WTC11 (cell line): Measurements from ENCODE around the gene SPRY2. TPM values are rescaled to one million over a fixed set of nuclear protein-coding genes. Genes with fewer than 3 reads are reported as not detected.
A peak's percentile ranks its signal among the peaks of the same experiment; 100 is the strongest.

Experiments
- ATAC-seq: fragments of 200-7000 bp; cut with Tn5 transposase; 2 replicates; pipeline ENCODE4 v1.10.0; 2021; ENCODE audit warnings: mild to moderate bottlenecking, moderate library complexity
- CTCF ChIA-PET: fragments of 300-600 bp; sonication (Branson Sonifier 250); formaldehyde crosslinking; loops from one replicate; lab custom pipeline; 2021; ENCODE audit warnings: antibody characterized with exemption; lab: Charles Lee
- POLR2A ChIA-PET: fragments of 350-600 bp; sonication (Branson Sonifier 250); formaldehyde crosslinking; loops from one replicate; lab custom pipeline; 2021; ENCODE audit warnings: antibody characterized with exemption; lab: Charles Lee
- DNase-seq: peaks from one replicate; pipeline ENCODE4 v3.0.0; 2021; ENCODE audit warnings: low spot score
- H3K27ac Mint-ChIP-seq: 2 replicates; pipeline ENCODE4 v1.8.0; 2021; ENCODE audit warnings: mixed read lengths
- H3K27me3 Mint-ChIP-seq: 2 replicates; pipeline ENCODE4 v1.8.0; 2021; ENCODE audit warnings: low read depth, mild to moderate bottlenecking, moderate library complexity, mixed read lengths
- H3K36me3 Mint-ChIP-seq: 2 replicates; pipeline ENCODE4 v1.8.0; 2021; ENCODE audit warnings: mixed read lengths
- H3K4me1 Mint-ChIP-seq: 2 replicates; pipeline ENCODE4 v1.8.0; 2022; ENCODE audit warnings: mixed read lengths
- H3K4me3 Mint-ChIP-seq: 2 replicates; pipeline ENCODE4 v1.8.0; 2021; ENCODE audit warnings: mild to moderate bottlenecking, moderate library complexity, mixed read lengths
- H3K9me3 Mint-ChIP-seq: 2 replicates; pipeline ENCODE4 v1.8.0; 2021; ENCODE audit warnings: mixed read lengths
- CBFB ChIP-seq: sonication (generic); formaldehyde crosslinking; IDR thresholded peaks from 2 replicates; pipeline ENCODE4 v1.8.1; 2022; ENCODE audit warnings: mild to moderate bottlenecking, low read depth, missing genetic modification reagents
- CREM ChIP-seq: sonication (generic); formaldehyde crosslinking; IDR thresholded peaks from 2 replicates; pipeline ENCODE4 v1.8.1; 2022; ENCODE audit warnings: mild to moderate bottlenecking, missing genetic modification reagents, moderate library complexity
- E2F1 ChIP-seq: sonication (generic); formaldehyde crosslinking; IDR thresholded peaks from 2 replicates; pipeline ENCODE4 v1.8.0; 2022; ENCODE audit warnings: mild to moderate bottlenecking, missing genetic modification reagents
- FOXK1 ChIP-seq: sonication (generic); formaldehyde crosslinking; IDR thresholded peaks from 2 replicates; pipeline ENCODE4 v1.8.0; 2022; ENCODE audit warnings: mild to moderate bottlenecking, moderate library complexity, missing genetic modification reagents
- IRF2 ChIP-seq: sonication (generic); formaldehyde crosslinking; IDR thresholded peaks from 2 replicates; pipeline ENCODE4 v1.8.0; 2022; ENCODE audit warnings: low read depth, missing genetic modification reagents, borderline replicate concordance
- MXD4 ChIP-seq: fragments of 250-450 bp; sonication (Bioruptor Pico); IDR thresholded peaks from 2 replicates; pipeline ENCODE4 v1.8.0; 2021; ENCODE audit warnings: mild to moderate bottlenecking, moderate library complexity, borderline replicate concordance
- NFYB ChIP-seq: sonication (generic); formaldehyde crosslinking; conservative IDR thresholded peaks from 2 replicates; pipeline ENCODE4 v1.8.0; 2022; ENCODE audit warnings: low read depth, missing genetic modification reagents
- RELA ChIP-seq: sonication (generic); formaldehyde crosslinking; IDR thresholded peaks from 2 replicates; pipeline ENCODE4 v1.8.1; 2022; ENCODE audit warnings: missing genetic modification reagents, mild to moderate bottlenecking, borderline replicate concordance
- SMAD4 ChIP-seq: sonication (generic); formaldehyde crosslinking; IDR thresholded peaks from 2 replicates; pipeline ENCODE4 v1.8.0; 2022; ENCODE audit warnings: mild to moderate bottlenecking, missing genetic modification reagents
- SP1 ChIP-seq: sonication (generic); formaldehyde crosslinking; conservative IDR thresholded peaks from 2 replicates; pipeline ENCODE4 v1.8.1; 2022; ENCODE audit warnings: missing genetic modification reagents
- USF1 ChIP-seq: sonication (generic); formaldehyde crosslinking; IDR thresholded peaks from 2 replicates; pipeline ENCODE4 v1.8.0; 2022; ENCODE audit warnings: mild to moderate bottlenecking, missing genetic modification reagents
- ZBTB21 ChIP-seq: sonication (generic); formaldehyde crosslinking; IDR thresholded peaks from 2 replicates; pipeline ENCODE4 v1.8.1; 2023; ENCODE audit warnings: mild to moderate bottlenecking, missing genetic modification reagents, borderline replicate concordance
- ZNF219 ChIP-seq: sonication (generic); formaldehyde crosslinking; IDR thresholded peaks from 2 replicates; pipeline ENCODE4 v1.8.0; 2023; ENCODE audit warnings: missing genetic modification reagents, mild to moderate bottlenecking, borderline replicate concordance
- ZNF232 ChIP-seq: sonication (generic); formaldehyde crosslinking; IDR thresholded peaks from 2 replicates; pipeline ENCODE4 v1.8.0; 2022; ENCODE audit warnings: mild to moderate bottlenecking, missing genetic modification reagents
- ZNF263 ChIP-seq: sonication (generic); formaldehyde crosslinking; IDR thresholded peaks from 2 replicates; pipeline ENCODE4 v1.8.1; 2022; ENCODE audit warnings: low read depth, mild to moderate bottlenecking, moderate library complexity, missing genetic modification reagents
- ZNF671 ChIP-seq: fragments of 250-450 bp; sonication (Bioruptor Pico); IDR thresholded peaks from 2 replicates; pipeline ENCODE4 v1.8.0; 2021; ENCODE audit warnings: mild to moderate bottlenecking
- total RNA-seq: library from RNA; stranded (reverse); gene quantifications from 3 replicates; pipeline ENCODE4 v1.2.3, GENCODE V29; 2021
- TF ChIP-seq, protein P1 (sequence below): sonication (generic); formaldehyde crosslinking; IDR thresholded peaks from 2 replicates; pipeline ENCODE4 v1.8.0; 2023; ENCODE audit warnings: mild to moderate bottlenecking, missing genetic modification reagents
- TF ChIP-seq, protein P2 (sequence below): sonication (generic); formaldehyde crosslinking; IDR thresholded peaks from 2 replicates; pipeline ENCODE4 v1.8.0; 2022; ENCODE audit warnings: missing genetic modification reagents
- TF ChIP-seq, protein P3 (sequence below): sonication (generic); formaldehyde crosslinking; IDR thresholded peaks from 2 replicates; pipeline ENCODE4 v1.8.1; 2022; ENCODE audit warnings: mild to moderate bottlenecking, moderate library complexity, missing genetic modification reagents

Gene SPRY2
- total RNA-seq, 1 experiment from 2014 or later: 63.2 TPM

DNA sequence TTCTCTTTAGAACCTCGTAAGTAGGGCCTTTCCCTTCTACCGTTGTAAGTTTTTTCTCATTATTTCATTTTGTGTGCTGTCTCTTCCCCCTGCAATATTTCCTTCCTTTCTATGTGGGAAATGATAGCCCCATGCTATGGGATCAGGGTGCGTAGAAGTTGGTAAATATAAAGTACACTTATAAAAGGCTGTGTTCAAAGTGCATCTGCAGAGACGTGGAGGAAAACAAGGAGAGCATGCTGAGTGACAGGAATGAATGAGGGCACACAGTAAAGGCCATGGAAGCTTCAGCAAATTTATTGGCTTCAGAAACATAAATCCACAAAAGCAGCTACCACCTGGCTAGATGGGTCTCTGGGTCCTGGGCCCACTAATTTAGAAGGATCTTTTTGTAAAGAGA lies 21.6 kb upstream of the SPRY2 start (continued):
- TF ChIP-seq ZBTB21 (CRISPR knock-in tag): no peak
- TF ChIP-seq FOXK1: no peak
- no peak for TF ChIP-seq SP1 (CRISPR knock-in tag)
- no peak for TF ChIP-seq ZNF232 (CRISPR knock-in tag)
- no peak for TF ChIP-seq ZNF263
- no peak for TF ChIP-seq E2F1 (CRISPR knock-in tag)

GRCh38 chr13:80361883-80362327 lies 21.0 kb upstream of the SPRY2 start:
- Mint-ChIP-seq H3K27me3 (no peaks in the 10 kb centered on the region), H3K4me1 (peaks cover 43% of the 10 kb centered on the region), H3K9me3 (no peaks in the 10 kb centered on the region), H3K36me3 (no peaks in the 10 kb centered on the region), H3K27ac (peak overlapping the region; percentile 91), H3K4me3 (no peak overlapping the region)
- no peak for DNase-seq
- no peak for TF ChIP-seq CBFB
- TF ChIP-seq NFYB (CRISPR knock-in tag): no peak
- TF ChIP-seq ZNF671 (CRISPR knock-in tag): no peak
- TF ChIP-seq, protein P1, sequence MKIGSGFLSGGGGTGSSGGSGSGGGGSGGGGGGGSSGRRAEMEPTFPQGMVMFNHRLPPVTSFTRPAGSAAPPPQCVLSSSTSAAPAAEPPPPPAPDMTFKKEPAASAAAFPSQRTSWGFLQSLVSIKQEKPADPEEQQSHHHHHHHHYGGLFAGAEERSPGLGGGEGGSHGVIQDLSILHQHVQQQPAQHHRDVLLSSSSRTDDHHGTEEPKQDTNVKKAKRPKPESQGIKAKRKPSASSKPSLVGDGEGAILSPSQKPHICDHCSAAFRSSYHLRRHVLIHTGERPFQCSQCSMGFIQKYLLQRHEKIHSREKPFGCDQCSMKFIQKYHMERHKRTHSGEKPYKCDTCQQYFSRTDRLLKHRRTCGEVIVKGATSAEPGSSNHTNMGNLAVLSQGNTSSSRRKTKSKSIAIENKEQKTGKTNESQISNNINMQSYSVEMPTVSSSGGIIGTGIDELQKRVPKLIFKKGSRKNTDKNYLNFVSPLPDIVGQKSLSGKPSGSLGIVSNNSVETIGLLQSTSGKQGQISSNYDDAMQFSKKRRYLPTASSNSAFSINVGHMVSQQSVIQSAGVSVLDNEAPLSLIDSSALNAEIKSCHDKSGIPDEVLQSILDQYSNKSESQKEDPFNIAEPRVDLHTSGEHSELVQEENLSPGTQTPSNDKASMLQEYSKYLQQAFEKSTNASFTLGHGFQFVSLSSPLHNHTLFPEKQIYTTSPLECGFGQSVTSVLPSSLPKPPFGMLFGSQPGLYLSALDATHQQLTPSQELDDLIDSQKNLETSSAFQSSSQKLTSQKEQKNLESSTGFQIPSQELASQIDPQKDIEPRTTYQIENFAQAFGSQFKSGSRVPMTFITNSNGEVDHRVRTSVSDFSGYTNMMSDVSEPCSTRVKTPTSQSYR (CRISPR knock-in tag): no peak
- no peak for TF ChIP-seq ZBTB21 (CRISPR knock-in tag)
- TF ChIP-seq SMAD4 (CRISPR knock-in tag): no peak
- ChIA-PET CTCF (interaction anchor here (0.6 kb wide), 1 partner anchor 18 kb away, joined by 3 read pairs; no protein-coding TSS in a partner anchor), POLR2A (no interaction called here)
- ATAC-seq: peak; percentile 47

DNA sequence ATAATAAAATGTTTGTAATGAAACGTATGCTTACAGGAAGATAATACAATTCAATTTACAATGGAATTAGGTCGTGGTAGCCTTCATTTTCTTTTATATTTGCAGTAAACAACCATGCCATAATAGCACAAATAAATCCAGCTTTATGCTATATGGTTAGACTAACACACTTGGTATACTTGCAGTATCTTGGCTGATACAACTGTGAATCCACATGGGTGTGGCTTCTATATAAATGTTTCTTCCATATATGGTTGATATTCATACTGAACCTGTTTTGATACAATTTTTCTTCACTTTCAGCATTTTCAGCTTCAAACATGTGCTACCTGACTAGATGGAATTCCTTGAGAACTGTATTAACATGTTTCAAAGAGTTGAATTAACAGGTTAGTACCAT lies 20.4 kb upstream of the SPRY2 start:
- Mint-ChIP-seq H3K4me3 (no peak overlapping the region), H3K27me3 (no peaks in the 10 kb centered on the region), H3K4me1 (peaks cover 43% of the 10 kb centered on the region), H3K27ac (no peak overlapping the region), H3K9me3 (peaks cover 2% of the 10 kb centered on the region; the same call in 1 of the 2 replicates), H3K36me3 (no peaks in the 10 kb centered on the region; the same call in 1 of the 2 replicates)
- DNase-seq: no peak
- CTCF ChIA-PET: interaction anchor here (0.5 to 0.6 kb wide), 2 partner anchors 19 kb away, joined by 3 read pairs; no protein-coding TSS in a partner anchor
- POLR2A ChIA-PET: no interaction called here
- ATAC-seq: no peak
- TF ChIP-seq RELA (CRISPR knock-in tag): no peak
- no peak for TF ChIP-seq ZBTB21 (CRISPR knock-in tag)
- no peak for TF ChIP-seq USF1 (CRISPR knock-in tag)
- no peak for TF ChIP-seq ZNF671 (CRISPR knock-in tag)
- no peak for TF ChIP-seq CREM (CRISPR knock-in tag)
- no peak for TF ChIP-seq ZNF263

DNA sequence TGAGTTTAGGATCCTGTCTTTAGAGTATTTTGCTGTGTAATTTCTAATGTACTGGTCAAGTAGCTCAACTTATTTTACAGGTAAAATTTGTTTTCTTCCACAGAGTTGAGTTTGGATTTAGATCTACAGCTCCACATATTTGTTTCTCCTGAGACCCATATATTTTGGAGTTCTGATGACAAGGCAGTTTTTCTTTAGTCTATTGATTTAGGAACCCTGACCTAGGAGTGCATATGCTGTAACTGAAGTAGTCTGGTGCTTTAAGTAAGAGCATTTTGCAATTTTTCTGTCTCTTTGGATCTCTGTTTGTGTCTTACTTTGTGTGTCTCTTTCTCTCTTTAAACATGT lies 19.5 kb upstream of the SPRY2 start:
- Mint-ChIP-seq H3K4me3 (peak overlapping the region; percentile 5; the same call in 1 of the 2 replicates), H3K9me3 (peaks cover 3% of the 10 kb centered on the region; the same call in 1 of the 2 replicates), H3K4me1 (peaks cover 43% of the 10 kb centered on the region), H3K36me3 (no peaks in the 10 kb centered on the region; the same call in 1 of the 2 replicates), H3K27ac (peak overlapping the region; percentile 92), H3K27me3 (no peaks in the 10 kb centered on the region)
- POLR2A ChIA-PET: interaction anchor here (2.0 kb wide), 1 partner anchor 18 kb away, joined by 30 read pairs; the partner anchor contains the start of gene SPRY2
- CTCF ChIA-PET: interaction anchor here (0.7 to 2.0 kb wide), 6 partner anchors 15 to 934 kb away, joined by 3 to 24 read pairs (median 5); partner anchors contain the start of gene SPRY2
- DNase-seq: no peak
- no peak for ATAC-seq
- TF ChIP-seq, protein P2, sequence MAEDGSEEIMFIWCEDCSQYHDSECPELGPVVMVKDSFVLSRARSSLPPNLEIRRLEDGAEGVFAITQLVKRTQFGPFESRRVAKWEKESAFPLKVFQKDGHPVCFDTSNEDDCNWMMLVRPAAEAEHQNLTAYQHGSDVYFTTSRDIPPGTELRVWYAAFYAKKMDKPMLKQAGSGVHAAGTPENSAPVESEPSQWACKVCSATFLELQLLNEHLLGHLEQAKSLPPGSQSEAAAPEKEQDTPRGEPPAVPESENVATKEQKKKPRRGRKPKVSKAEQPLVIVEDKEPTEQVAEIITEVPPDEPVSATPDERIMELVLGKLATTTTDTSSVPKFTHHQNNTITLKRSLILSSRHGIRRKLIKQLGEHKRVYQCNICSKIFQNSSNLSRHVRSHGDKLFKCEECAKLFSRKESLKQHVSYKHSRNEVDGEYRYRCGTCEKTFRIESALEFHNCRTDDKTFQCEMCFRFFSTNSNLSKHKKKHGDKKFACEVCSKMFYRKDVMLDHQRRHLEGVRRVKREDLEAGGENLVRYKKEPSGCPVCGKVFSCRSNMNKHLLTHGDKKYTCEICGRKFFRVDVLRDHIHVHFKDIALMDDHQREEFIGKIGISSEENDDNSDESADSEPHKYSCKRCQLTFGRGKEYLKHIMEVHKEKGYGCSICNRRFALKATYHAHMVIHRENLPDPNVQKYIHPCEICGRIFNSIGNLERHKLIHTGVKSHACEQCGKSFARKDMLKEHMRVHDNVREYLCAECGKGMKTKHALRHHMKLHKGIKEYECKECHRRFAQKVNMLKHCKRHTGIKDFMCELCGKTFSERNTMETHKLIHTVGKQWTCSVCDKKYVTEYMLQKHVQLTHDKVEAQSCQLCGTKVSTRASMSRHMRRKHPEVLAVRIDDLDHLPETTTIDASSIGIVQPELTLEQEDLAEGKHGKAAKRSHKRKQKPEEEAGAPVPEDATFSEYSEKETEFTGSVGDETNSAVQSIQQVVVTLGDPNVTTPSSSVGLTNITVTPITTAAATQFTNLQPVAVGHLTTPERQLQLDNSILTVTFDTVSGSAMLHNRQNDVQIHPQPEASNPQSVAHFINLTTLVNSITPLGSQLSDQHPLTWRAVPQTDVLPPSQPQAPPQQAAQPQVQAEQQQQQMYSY (CRISPR knock-in tag): no peak
- TF ChIP-seq, protein P3, sequence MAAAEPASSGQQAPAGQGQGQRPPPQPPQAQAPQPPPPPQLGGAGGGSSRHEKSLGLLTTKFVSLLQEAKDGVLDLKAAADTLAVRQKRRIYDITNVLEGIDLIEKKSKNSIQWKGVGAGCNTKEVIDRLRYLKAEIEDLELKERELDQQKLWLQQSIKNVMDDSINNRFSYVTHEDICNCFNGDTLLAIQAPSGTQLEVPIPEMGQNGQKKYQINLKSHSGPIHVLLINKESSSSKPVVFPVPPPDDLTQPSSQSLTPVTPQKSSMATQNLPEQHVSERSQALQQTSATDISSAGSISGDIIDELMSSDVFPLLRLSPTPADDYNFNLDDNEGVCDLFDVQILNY (CRISPR knock-in tag): no peak
- TF ChIP-seq SP1 (CRISPR knock-in tag) (no peak), IRF2 (no peak), ZNF219 (no peak), MXD4 (CRISPR knock-in tag) (no peak)
